Inferior parietal cortex (tissue), 1 donor: Measurements from ENCODE around the gene COG2.

Experiments used
- DNase-seq: peaks from one replicate; pipeline ENCODE4 v3.0.0-alpha.2; 2016; ENCODE audit errors: extremely low spot score

The COG2 gene

DNA sequence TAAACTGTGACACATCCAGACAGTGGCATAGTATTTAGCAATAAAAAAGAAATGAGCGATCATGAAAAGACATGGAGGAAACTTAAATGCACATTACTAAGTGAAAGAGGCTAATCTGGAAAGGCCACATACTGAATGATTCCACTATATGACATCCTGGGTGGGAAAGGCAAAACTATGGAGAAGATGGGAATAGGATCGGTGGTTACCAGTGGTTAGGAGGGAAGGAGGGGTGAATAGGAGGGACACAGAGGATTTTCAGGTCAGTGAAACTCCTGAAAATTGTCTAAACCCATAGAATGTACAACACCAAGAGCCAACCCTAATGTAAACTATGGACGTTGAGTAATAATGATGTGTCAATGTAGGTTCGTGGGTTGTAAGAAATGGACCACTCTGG, 57.9 kb downstream of the COG2 start:
- DNase-seq: no peak

DNA sequence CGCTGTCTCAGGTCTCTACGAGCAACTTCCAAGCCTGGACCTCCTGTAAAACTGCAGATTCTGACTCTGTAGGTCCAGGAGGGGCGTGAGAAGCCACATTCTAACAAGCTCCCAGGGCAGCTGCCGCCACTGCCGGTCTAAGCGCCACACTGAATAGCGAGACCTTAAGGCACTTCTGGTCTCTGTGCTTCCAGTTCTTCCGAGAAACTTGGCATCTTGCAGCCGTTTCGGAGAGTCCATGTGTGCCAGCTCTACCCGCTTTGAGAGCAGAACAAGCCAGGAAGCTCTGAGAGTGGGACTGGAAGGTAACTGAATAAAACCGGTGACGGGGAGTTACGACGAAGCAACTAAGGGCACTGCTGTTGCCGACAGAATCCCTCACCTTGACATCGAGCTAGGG, 59.2 kb downstream of the COG2 start:
- DNase-seq: no peak

DNA sequence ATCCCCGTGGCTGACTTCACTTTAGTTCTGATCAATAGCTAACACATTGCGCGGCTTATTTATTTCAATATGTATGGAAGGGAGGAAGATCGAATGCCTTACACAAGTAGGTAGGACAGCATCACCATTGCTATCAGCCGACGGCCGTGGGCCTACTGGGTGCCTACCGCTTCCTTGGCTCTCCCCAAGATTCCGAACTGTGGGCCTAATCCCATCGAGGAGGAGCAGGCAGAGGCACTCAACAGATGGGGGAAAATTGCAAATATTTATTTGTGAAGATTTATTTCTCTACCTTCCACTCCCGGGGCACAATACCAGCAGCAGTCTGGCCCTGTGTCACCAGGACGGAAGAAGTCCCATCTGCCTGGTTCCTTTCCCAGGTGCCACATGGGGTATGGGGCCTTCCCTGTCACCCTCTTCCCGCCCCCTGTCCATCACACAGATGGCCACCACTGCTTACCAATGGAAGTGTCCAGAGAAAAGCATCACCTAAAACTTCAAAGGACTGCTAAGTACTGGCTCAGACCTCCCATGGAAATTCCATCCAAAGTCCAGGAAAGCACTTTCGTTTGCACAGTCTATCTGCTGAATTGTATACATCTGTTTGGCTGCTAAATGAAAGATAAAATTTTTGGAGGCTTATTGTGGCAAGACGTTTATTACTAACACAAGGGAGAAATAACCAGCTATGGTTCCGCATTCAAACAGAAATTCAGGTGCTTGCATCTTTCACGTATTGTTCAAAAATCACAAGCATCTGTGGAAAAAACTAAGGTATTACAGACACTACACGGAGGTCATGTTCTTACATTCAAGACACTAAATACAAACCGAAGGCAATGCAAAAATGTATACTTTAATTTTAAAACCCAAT, 59.9 kb downstream of the COG2 start:
- DNase-seq: no peak

DNA sequence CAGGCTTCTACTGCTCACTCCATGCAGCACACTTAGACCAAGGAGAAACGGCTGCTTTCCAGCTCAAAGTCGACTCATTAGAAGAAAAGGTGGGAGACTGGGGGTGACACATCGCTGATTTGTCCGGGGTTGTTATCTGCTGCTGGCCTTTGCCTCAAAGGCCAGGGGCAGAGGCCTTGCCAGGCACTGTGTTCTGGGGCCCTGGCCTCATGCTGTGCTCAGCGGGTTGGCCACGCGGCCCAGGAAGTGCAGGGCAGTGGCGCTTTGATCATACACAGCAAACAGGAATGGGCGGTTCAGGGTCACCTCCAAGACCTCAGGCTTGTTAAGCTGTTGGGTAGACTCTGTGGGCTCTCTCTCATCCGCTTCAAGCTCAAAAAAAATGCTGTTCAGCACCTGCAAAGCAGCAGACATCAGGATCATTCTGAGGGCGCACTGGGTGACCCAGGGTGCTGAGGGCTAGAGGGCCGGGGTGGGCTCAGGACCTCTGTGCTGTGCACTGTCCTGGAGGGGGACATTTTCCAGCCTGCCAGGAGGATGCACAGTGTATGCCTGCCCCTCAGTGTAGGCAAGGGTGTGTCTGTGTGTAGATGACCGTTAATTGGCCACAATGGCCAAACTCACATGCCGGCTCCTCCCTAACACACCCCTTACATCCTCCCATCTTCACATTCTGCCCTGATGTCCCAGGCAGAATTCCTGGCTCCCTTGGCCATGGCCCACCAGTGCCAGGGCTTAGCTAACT, 60.8 kb downstream of the COG2 start:
- DNase-seq: no peak

DNA sequence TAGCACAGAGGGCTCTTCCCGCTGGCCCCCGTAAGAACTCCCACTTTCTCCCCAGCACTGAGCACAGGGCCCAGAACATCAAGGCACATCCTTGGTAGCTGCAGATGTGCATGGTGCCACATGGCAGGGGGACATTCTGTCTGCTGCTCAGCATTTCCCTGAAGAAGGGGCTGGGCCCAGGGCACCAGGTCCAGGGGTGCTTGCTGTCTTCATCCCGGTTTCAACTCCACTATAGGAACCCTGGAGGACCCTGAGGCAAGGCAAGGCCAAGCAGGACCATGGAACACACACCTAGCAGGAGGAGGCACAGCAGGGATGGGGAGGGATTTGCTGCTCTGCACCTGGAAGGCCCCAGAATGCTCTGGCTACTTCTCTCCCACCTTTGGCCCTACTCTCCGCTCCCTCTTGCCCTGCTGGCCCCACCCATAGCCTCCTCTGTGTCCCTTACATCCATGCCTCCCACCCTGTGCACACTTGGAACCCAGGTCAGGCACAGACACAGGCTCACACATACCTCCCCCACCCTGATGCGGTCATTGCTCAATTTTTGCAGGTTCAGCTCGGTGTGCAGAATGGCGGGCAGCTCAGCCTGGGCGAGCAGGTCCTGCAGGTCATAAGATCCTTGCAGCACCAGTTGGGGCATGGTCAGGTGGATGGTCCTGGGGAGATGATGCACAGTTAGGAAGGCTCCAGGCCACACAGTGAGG, 61.6 kb downstream of the COG2 start:
- no peak for DNase-seq

DNA sequence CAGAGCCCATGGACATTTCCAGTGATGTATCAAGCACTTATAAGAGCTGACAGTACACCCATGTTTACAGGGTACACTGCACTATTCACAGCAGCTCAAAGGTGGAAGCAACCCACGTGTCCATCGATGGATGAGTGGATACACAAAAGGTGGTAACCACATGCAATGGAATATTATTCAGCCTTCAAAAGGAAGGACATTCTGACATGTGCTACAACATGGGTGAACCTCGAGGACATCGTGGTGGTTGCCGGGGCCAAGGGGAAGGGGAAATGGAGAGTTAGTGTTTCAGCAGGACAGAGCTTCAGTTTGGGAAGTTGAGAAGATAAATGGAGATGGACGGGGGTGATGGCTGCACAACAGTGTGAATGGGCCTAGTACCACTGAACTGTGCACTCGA, 62.5 kb downstream of the COG2 start:
- DNase-seq: no peak

DNA sequence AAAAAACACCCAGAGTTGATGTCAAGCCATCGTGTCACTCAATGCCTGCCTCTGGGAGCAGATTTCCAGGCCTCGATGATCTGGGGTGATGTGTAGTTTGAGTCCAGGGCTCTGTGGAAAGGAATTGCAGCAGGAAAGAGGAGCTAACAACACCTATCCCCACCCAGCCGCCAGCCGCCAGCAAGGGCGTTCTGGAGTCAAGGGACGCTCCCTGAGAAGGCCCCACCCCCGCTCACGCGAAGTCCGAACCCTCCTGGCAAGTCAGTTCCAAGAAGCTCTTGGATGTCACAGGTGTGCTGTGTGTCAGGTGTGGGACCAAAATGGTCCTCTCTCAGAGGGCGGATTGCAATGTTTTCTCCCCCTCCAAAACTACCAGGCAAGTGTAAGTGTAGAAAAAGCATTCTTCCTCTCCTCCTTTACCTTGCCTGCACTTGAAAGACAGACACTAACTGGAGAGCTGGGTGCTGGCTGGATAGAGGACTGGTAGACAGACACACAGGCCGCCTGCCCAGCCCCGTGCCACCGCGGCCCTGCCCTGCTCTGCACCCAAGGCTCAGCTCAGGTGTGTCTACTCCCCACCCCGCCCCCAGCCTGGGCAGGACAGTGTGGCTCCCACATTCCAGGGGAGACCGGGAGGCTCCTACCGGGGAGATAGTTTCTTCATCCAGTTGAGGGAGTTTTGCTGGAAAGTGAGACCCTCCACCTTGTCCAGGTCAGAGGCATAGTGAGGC, 63.2 kb downstream of the COG2 start:
- DNase-seq: no peak

DNA sequence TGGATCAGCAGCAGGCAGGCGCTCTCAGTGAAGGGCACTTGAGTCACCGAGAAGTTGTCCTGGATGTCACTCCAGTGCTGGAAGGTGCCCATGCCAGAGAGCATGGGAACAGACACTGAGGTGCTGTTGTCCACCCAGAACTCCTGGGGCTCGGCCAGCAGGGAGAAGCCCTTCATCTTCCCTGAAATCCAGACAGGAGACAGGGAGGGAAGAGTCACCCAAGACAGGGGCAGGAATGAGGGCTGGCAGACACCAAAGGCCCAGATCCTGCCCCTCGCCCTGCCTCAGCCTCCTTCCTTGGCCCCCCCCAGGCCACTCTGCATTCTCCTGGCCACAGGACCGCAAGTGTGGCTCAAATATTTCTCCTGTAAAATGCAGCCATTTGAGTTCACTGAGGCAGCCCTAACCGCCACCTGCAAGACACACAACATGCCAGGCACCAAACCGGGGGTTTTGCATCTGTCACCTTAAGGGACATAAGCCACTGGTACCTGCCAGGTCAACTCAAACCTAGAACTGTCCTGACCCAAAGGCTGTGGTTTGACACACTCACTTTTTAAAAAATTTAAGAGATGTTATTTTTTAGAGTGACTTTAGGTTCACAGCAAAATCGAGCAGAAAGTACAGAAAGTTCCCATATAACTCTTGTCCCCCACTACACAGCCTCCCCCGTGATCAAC, 63.9 kb downstream of the COG2 start:
- no peak for DNase-seq

DNA sequence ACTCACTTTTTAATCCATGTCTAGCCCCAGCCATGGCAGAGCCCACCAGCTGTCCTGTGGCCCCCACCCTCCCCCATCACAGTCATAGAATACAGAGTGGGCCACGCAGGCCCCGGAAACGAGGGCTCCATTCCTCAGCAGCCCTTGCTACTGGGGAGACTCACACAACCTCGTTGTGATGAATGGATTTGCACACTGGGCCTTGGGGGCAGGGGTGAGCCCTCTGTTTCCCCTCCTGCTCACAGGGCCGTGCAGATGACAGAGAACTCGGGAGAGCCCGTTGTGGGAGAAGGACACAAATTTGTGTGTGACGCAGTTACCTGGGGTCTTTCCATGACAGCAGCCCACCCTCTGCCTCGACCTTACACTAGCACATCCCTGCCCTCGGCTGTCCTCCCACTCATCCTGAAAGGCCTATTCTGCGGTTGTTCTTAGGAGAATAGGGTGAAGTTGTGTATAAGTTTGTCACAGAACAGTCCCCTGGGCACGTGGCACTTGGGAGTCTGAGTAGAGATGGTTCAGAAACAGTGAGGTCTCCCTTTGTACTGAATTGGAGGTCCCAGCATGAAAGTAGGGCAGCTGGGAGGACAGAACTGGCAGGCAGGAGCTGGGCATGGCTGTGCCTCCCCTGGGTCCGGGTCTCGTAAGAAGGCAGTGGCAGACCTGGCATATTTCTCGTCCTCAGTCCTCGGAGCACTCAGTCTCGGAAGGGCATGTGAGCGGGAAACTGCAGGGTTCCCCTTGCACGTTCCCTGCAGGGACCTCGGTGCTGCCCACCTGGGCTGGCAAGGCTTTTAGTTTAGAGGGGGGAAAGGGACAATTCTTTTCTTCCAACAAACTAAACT, 64.8 kb downstream of the COG2 start:
- DNase-seq: no peak

DNA sequence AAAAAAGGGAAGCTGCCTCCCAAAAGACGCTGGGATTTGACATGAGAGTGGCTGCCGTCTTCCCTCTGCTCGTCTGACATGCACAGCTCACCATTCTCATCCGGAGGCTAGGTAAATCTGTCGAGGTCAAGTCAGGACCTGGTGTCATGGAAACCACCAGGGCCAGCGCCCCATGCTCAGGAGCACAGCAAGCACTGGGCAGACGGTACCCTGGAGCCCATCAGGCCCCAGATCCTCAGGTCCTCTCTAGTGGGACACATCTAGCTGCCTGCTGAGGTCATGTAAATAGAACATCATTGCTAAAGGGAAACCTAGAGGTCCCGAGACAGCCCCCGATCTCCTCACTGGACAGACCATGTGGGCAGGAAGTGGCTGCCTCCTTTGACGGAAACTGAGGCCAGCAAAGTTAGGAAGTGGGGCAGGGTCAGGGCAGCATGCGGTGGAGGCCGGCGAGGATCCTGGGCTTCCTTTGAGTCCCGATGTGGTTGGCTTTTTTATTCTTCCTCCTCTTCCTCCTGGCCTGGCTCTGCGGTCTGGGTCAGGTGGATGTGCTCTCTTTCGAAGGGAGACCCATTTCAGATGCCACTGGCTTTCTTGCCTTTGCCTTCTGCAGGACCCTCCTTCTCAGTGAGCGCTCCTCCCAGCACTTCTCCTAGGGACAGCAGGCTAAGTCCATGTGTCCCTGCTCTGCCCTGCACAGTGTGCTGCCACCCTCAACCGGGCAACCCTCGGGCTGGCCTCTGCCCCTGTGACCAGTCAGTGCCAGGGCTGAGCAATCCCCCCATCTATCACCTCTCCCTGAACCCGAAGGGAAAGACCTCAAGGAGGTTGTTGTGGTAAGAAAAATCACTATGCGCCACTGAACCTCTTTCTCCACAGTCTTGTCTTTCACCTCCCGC, 65.7 kb downstream of the COG2 start:
- DNase-seq: no peak

DNA sequence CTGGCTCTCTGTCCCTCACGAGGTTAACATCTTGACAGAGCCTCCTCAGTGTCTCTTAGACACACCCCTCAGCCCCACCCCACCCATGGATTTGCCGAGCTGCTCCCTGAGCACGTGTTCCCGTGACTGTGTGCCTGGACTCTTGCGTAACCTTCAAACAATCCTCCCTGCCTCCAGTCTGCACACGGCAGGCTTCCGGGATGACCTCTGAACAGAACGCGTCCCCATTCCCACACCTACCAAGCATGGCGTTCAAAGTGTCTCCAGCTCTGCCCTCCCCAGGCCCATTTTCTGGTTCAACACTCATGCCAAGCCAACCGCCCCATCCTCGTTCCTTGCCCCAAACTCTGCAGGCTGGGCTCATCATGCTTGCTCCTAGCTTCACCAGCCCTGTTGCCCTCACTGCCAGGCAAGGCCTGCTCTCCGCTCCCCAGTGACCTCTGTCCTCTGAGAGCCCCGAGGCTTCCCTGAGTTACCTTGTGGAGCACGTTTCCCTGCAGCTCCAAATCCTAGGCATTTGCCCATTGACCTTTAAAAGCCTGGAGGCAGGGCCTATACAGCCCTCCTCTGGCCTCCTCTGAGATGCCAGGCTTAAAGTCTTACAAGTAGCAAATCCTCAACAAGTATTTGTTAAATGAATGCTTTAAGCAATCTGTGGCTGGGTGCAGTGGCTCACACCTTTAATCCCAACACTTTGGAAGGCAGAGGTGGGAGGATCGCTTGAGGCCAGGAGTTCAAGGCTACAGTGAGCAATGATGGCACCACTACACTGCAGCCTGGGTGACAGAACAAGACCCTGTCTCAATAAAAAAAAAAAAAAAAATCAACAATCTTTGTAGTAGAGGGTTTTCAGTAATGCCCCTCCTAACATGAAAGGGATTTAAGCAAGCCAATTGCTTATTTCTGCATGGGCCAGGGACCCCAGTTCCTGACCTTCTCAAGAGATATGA, 66.6 kb downstream of the COG2 start:
- no peak for DNase-seq

DNA sequence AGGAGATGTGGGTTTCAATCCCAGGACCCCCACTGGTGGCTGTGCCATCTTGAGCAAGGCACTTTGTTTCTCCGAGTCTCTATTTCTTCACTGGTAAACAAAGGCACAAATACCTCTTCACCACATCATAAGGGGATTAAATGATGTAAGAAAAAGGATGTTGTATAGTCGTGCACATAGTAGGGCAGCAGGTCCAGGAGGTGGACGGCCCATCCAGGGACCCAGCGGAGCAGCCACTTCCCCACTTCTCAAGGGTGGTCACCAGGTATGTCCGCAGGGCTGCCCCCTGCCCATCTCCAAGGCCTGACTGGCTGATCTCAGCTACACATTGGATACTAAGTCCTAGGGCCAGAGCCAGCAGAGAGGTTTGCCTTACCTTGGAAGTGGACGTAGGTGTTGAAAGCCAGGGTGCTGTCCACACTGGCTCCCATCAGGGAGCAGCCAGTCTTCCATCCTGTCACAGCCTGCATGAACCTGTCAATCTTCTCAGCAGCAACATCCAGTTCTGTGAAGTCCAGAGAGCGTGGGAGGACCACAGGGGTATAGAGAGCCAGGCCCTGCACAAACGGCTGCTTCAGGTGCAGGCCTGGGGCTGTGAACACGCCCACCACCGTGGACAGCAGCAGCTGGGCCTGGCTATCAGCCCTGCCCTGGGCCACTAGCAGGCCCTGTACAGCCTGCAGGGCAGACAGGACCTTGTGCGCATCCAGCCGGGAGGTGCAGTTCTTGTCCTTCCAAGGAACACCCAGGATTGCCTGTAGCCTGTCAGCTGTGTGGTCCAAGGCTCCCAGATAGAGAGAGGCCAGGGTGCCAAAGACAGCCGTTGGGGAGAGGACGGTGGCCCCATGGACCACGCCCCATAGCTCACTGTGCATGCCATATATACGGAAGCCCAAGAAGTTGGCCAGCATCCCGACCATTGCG, 67.6 kb downstream of the COG2 start:
- DNase-seq: no peak

DNA sequence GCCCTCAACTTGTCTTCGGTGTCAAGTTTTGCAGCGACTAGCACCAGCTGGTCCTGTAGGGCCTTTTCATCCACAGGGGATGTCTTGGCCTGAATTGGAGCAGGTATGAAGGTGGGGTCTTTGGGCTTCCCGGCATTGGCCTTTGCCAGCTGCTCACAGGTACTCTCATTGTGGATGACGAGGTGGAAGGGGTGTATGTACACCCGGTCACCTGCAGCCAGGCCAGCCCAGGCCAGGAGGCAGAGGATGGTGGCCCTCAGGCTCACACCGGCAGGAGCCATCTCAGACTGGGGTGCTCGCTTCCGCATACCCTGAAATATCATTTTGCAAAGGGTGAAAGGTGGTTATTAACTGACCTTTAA, 68.2 kb downstream of the COG2 start:
- DNase-seq: no peak

DNA sequence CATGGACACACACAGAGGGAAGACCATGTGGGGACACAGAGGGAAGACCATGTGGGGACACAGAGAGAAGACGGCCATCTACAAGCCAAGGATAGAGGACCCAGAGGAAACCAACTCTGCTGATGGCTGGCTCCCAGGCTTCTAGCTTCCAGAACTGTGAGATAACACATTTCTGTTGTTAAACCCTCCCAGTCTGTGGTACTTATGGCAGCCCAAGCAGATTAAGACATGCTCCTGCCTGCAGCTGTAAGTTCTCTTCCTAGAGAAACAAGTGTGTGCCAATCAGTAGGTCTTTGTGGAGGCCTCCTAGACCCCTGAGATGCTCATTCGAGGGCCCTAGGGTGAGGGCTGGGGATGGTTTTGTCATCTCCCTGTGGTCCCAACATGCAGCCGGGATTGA, 69.0 kb downstream of the COG2 start:
- no peak for DNase-seq

DNA sequence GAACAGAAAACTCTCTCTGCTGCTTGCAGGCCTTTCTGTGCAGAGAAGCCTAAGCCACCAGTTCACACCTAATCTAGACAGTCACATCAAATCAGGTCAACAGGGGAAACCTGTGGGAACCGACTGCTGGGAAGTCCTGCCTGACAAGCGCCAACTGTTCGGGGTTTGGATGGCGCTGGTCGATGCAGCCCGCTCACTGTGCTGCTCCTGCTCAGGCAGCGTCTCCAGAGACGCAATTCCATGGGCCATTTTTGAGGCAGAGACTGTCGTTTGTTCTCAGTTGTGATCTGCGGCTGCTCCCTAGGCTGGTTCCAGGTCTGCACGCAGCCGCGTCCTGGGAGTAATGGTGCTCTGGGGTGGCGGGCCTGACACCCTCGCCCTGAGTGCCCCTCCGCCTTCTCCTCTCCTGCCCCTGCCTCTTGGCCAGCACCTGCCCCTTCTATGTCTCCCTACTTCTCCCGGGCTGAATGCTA, 70.2 kb downstream of the COG2 start:
- no peak for DNase-seq

DNA sequence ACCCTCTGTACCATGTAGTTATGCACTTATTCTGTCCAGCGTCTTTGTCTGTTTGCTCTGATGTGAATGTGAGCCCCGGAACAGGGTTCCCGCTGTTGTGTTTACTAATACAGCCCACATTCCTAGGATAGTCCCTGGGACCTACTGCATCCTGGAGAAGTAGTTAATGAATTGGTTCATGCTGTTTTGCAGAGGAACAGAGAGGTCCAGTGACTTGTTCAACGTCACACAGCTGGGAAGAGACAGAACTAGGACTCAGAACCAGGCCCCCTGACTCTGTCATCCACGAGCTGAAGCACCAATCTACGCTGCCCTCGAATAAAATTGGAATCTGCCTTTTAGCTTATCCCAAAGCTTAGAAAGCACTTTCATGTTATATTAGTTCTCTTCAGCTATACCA, 70.9 kb downstream of the COG2 start:
- DNase-seq: no peak

DNA sequence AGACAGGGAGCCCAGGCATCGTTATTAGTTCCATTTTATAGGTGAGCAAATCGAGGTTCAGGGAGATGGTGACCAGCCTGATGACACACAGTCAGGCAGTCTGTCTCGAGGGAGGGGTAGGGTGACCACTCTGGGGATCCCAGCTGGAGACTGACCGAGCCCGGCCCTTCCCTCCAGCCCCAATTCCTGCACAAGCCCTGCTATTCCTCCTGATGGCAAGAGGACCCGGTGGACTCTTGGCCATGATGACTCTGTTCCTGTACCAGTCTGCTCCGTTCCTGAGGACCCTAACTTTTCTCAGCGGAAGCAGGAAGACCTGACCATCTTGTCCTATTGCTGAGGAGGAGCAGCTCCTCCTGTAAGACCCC, 71.2 kb downstream of the COG2 start:
- DNase-seq: no peak
